Endothelial cell of hepatic sinusoid (primary cell): ENCODE data around the gene COX10.
"Not testable (repeated sequence)": the region's sequence is repeated elsewhere in the genome, so short reads cannot be mapped to it uniquely, and the experiment has no call there.

Experiments used
- in situ Hi-C: cut with HindIII; loops from 2 replicates; pipeline ENCODE4 v1.10.0; 2017; ENCODE audit warnings: low sequenced_read_pairs

COX10 gene

DNA sequence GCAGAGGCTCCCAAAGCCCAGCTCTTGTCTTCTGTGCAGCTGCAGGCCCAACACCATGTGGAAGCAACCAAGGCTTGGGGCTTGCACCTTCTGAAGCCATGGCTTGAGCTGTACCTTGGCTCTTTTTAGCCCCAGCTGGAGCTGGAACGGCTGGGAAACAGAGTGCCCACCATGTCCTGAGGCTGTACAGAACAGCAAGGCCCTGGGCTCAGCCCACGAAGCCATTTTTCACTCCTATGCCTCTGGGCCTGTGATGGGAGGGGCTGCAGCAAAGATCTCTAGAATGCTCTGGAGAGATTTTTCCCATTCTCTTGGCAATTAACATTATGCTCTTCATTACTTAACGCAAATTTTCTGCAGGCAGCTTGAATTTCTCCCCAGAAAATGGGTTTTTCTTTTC lies 99.3 kb downstream of the COX10 start:
- in situ Hi-C loops, result no loop called here

DNA sequence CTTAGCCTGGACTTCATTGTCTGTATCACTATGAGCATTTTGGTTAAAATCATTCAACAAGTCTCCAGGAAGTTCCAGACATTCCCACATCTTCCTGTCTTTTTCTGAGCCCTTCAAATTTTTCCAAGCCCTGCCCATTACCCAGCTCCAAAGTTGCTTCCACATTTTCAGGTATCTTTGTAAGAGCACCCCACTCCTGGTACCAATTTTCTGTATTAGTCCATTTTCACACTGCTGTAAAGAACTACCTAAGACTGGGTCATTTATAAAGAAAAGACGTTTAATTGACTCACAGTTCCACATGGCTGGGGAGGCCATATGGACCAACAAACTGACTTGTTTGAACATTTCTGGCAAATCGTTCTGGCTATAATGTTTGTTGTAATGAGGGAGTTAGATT lies 100.0 kb downstream of the COX10 start:
- in situ Hi-C loops, result no loop called here

DNA sequence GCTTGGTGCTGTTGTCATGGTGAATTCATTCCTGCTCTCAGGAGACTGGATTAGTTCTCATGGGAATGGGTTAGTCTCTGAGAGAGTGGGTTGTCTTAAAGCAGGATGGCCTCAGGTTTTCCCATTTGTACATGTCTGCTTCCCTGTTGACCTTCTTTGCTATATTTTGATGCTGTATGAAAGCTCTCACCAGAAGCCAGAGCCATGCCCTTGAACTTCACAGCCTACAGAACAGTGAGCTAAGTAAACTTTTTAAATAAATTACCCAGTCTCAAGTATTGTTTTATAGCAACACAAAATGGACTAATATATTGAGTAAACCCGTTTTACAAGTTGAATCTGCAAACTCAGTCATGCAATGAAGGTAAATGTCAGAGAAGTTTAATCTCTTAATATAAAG lies 100.6 kb downstream of the COX10 start:
- in situ Hi-C loops, result no loop called here

DNA sequence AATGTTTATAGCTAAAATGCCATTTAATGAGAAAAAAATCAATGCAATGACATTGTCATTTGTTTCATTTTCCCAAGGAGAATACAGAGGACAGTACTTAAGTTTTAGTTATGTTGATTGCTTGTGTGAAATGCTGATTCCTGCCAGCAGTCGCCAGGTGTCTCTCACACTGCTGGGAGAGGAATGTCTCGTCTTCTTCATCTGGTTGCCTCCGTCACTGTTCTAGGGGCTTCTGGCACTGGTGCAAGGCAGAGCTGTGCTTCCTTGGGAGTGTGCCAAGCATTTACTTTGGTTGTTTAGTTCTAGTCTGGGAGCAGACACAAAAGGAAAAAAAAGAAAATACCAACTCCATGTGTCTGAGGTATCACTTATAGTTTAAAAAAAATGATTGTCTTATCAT lies 107.7 kb downstream of the COX10 start:
- in situ Hi-C loops, result not testable (repeated sequence)

DNA sequence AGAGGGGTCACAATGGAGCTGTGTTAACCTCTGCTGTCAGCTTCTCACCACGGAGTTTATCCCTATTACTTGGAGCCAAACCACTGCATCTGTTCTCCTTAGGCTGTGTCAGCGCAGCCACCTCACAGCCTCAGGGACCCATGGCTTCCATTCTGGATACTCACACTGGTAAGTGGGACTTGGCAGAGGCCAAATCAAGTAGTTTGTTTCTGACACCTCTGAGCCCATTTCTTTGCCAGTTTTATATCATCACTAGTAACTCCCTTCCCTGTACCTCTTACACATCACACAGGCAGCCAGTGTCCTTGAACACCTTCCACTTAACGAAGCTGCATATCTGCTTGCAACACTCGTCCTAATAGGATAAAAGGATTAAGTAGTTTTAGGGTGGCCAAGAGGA lies 108.5 kb downstream of the COX10 start:
- in situ Hi-C loops, result not testable (repeated sequence)

DNA sequence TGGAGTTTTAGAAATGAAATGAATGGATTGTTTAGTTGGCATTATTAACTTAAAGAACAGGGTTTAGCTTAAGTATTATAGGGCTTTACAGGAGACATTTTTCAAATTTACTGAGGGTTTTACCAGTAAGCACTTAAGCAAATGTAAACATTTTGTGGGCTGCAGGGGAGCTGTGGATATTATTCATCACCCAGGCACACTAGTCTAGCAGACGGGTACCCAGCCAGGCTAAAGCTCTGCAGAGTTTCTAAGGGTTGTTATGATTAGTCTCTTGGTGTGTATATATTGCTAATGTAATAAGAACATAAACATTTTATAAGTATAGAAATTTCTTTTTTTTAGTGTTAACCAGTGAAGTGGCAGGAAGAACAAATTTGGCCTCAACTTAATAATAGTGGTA lies 110.6 kb downstream of the COX10 start:
- in situ Hi-C loops, result not testable (repeated sequence)

DNA sequence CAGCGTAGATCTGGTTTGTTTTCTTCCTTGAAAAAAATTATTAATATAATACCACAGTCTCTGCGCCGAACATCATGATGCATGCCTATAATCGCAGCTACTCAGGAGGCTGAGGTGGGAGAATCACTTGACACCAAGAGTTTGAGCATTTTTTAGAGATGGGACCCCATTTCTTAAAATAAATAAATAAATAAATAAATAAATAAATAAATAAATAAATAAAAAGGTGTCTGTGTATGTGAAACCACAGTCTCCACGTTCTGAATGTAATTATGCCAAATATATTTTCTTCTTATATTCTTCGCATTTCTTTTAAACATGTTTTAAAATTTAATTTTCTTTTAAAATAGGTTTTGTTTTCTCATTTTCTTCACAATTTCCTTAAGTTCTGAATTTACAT lies 112.8 kb downstream of the COX10 start:
- in situ Hi-C loops, result not testable (repeated sequence)

DNA sequence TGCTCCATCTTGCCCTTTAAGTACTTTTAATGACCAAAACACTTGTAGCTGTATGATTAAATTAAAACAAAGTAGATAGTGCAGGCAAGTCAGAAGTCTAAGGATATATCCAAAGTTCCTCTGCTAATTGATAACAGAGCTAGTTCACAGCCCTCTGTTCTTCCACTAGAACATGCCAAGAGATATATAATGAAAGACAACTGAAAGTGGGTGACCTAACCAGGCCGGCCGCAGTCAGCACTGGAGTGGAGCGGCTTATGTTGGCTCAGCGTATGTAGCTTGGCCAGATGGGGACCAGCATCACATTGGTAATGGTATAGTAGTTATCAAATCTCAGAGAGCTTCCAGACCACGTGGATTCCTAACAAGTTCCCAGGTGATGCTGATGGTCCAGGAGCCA lies 115.2 kb downstream of the COX10 start:
- in situ Hi-C loops, result not testable (repeated sequence)

DNA sequence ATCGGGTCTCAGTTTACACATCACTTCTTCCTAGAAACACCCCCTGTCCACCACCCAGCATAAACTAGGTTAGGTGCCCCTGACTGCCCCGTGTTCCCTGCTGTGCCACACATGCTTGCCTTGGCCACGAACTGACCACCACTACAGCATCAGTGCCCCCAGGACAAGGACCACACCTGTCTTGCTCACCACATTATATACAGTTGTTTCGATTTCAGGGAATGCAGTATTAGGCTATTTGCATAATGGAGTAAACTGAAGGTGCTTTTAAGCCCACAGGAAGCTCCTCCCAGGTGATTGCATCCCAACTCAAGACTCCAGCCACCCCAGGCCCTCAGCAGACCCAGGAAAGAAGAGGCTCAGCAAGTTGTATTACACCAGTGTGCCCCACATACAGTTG lies 117.1 kb downstream of the COX10 start:
- in situ Hi-C loops, result not testable (repeated sequence)

DNA sequence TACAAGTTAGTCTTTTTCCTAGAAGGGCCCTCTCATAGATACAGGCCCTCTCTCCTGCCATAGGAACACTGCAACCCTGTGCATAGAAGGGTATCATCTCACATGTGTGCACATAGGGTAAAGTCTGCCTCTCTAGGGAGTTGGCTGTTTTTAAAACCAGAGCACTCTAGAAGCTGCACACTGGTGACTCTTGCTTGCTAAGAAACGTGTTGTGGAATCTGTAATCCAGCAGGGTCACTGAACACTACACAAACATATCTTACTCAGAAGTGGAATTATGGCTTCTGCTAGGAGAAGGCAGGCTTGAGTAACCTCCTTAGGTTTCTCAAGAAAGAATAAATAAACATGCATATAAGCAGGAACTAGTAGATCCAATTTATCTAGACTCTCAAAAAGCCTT lies 121.5 kb downstream of the COX10 start:
- in situ Hi-C loops, result not testable (repeated sequence)

DNA sequence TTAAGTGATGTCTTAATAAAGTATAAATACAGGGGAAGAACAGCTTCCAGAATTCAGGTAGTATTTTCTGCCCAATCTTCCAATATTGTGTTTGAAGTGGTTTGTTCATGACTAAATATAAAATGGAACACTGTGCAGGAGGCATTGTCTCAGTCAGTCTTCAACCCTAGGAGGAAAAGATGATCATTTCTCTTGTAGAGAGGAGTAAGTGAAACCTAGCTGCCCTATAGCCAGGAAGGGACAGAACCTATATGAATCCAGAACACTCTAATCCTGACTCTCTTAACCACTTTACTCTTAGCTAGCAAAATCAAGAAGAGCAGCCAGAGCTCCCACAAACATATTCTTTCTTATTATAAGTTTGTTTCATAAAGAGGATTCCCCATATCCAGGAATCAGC lies 122.2 kb downstream of the COX10 start:
- in situ Hi-C loops, result not testable (repeated sequence)

DNA sequence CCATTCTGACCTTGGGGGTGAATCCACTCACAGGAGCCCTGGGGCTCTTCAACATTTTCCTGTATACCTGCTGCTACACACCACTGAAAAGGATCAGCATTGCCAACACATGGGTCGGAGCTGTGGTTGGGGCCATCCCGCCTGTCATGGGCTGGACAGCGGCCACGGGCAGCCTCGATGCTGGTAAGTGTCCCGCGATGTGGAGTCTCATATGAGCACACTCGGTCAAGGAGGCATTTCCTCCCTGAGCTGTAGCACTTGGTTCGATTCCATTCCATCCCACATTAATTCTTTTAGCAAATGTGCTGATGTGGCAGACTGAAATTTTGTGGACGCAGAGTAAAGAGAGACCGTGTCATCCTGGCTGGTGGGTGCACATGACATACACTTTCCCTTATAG lies 122.7 kb downstream of the COX10 start:
- in situ Hi-C loops, result not testable (repeated sequence)

DNA sequence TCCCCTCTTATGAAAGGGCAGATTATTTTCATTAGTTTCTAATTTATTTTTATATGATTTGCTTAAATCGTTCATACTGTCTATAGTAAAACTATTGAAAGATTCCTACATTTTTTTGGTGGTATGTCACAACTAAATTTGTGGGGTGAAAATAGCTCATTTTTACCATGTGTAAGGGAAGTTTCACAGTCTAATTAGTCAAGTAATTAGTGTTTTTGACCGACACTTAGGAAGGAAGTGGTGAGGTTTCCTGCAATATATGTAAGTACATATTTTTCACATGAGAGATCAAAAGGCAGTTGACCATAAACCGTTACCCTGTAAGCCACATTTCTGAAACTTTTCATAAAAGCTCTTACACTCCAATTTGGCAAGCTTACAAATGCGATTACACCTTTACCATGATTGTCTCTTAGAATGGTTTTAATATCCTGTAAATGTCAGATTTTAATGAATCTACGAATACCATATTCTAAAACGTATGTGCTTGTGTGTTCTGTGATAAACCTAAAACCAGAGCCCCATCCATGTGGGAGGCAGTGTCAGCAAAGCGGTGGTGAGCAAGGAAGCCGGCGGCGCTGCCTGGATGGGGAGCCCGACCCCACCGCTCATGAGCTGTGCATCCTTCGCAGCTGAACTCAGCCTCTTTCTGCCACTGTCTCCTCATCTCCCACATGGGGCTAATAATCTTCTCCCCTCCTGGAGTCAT lies 123.5 kb downstream of the COX10 start:
- in situ Hi-C loops, result not testable (repeated sequence)

DNA sequence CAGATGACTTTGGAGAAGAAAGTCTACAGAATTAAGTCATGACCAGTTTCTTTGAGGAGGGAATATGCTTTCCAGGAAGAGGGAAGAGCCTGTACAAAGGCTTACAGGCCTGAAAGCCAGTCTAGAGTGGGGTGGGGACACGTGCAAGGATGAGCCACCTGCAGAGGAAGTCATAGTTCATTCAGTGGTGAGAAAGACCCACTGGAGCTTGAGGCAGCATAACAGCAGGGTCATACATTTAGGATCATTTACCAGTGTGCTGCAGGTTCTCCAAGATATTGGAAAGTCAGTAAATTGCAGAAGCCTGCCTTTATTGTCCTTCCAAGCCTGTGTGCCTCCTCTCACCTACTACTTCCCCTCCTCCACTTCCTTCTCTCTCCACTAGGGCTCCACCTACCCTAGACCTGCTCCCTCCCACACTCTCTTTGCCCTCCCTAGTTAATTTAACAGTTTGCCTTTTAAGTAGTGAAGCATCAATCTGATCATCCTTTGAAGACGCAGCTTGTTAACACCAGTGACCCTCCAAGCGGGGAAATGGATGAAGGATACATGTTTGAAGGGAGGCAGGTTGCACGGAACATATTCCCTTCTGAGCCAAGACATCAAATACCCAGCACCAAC lies 127.2 kb downstream of the COX10 start:
- in situ Hi-C loops, result no loop called here

DNA sequence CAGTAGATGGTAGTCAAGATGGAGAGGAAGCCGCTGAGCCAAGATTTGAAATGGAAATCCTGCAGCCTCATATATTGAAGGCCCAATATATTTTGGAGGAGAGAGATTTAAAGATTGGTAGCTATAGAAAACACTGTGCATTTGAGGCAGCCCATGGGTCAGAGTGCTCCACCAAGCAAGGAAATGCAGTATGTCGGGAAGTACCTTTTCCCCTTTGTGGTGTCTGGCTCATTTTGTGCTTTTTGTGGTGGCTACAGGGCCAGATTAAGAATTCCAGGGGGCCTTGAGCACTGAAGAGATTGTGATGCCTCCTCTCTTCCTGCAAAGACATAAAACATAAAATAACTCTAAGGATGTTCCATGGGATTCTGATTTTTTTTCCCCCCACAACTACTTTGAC lies 127.8 kb downstream of the COX10 start:
- in situ Hi-C loops, result no loop called here

DNA sequence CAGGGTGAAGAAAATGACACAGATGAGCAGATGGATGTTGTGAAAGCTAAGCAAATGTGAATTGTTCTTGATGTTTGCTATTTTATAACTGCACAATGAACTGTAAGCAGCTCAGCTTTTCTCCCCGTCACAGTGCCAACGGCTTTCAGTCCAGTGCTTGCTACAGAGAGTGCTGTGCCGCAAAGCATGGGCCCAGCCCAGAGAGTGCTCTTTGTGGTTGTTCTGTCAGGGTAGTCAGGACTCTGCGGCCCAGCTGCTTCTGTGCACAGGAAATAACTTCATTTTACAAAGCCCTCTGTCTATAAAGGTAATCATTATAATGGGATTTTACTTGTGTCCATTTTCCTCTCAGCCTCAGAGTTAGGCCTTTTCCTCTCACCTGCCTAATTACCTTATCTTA lies 128.3 kb downstream of the COX10 start:
- in situ Hi-C loops, result no loop called here

DNA sequence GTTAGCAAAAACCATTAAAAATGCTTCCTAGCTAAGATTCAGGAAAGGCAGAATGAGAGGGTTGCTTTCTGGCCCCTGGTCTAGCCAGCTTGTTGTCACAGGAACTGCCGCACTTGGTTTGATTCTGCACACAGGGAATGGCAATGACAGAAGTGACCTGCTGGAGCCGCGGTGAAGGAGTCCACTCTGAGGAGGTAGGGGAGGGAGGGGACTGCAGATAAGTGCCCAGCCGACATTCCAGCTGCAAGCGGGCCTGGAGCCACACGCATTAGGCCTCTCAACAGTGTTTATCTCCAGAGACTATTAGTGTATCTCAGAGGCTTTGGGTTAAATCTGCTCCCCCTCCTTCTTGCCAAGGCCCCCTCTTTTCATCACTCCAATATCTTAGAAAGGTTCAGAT lies 128.7 kb downstream of the COX10 start:
- in situ Hi-C loops, result no loop called here

DNA sequence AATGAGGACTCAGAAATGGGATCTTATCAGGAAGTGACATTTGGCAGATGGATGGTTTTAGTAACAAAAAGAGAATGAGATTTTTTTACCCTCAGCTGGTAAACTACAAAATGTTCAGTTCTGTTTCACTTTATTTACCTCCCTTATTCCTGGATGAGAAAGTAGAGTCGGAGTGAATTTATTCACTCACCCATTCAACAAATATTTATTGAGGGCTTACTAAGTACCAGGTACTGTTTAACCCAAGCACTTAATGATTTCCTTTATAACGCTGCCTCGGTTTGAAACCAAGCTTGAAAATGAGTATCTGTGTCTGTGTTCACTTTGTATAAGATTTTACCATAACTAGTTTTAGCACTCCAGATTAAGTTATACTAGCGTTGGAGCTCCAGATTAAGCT lies 129.3 kb downstream of the COX10 start:
- in situ Hi-C loops, result no loop called here

DNA sequence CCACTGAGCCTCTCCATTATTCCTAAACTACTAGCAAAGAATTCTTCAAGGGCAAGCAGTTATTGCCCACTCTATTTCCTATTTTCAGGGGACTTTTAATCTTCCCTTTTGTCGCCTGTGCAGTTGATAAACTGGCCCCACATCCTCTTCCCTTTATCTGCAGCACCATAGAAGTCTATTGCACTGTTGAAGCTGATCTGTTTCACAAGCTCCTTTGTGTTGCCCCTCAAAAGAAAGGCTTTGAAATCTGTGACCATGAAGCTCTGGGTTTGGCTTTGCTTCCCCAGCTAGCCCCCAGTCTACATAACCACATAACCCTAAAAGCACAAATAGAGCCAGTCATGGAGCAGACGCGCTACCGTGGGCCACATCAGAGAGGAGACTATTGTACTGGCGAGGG lies 130.3 kb downstream of the COX10 start:
- in situ Hi-C loops, result no loop called here

DNA sequence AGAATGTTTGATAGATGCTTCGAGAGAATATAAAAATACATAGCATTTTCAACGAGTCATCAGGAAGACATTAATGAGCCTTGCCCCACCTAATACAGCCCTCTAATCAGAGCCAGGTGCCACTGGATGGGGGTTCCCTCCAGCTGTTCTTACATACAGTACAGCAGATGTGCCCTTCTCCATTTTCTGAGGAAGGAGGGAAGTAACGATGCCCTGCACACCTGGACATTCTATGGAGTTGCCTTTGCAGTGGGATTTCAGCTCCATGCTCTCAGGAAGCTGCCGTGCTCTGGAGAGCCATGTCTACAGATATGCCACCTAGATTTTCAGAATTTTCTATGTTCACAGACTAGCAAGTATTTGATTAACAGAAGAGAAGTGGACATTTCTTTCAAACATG lies 131.1 kb downstream of the COX10 start:
- in situ Hi-C loops, result no loop called here

DNA sequence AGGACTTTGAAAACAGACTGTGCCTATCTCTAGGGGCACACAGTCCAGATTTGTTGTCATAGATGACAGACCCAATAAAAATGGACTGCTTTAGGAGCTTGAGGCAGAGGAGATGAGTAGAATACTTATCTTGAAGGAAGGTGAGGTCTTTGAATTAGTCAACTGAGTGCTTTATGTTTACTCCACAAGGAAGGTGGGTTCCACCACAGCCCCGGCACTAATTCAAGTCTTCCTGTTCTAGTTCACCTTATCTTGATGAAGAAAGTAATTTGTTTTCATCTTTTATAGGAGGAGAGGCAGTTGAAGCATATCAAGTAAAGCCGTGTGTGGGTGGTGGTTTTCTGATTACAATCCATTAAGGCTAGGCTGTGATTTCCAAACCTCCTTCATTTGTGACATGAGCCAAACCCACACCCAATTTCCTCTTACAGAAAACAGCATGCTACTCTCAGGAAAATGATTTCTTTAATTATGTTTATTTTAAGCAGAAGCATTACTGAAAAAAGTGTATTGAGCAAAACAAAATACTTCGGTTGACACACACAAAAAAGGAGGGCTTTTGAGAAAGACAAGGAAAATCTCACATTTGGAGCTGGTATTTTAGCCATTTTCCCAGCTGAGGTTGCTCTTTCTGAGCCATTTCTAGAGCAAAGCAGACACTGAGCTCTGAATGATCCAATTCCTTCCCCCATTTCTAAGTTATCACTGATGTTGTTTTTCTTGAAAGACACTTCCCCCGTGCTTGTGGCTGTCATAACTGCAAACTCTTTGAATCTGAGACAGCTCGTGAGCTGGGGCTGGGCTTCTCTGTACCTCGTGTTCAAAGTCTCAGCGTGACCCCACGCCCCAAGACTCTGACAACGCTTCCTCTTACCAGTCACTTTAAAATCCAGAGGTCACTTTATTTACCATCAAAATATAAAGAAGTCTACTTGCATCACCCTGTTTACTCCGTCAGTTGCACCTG lies 132.0 kb downstream of the COX10 start:
- in situ Hi-C loops, result no loop called here

DNA sequence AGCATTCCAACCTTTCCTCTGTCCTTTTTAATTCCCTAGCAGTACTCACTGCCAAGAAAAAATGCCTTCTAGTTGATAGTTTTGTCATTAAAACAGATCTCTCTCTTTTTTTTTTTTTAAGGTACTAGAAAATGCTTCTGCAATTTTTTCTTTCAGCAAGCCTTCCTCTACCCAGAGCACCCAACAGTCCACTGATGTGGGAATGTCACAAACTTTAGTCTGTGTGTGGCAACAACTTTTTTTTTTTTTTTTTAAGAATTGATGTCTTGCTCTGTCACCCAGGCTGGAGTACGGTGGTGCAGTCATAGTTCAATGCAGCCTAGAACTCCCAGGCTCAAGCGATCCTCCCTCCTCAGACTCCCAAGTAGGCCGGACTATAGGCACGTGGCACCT lies 132.7 kb downstream of the COX10 start:
- in situ Hi-C loops, result no loop called here
